Neural cell (in vitro differentiated cells): ENCODE data around the gene TNP2. TPM values are rescaled to one million over a fixed set of nuclear protein-coding genes. Genes with fewer than 3 reads are reported as not detected.

ENCODE experiments used
- H2AFZ ChIP-seq: fragments of 200-600, 300-800 bp; sonication (generic), shearing (Covaris generic); 2 replicates; pipeline ENCODE4 v1.6.0; 2014; ENCODE audit warnings: low read depth, mild to moderate bottlenecking, antibody characterized with exemption, low read length, moderate library complexity
- H3F3A ChIP-seq: fragments of 200-600 bp; shearing (Covaris generic); 2 replicates; pipeline ENCODE4 v1.6.1; 2016; ENCODE audit warnings: mild to moderate bottlenecking, moderate library complexity, mixed read lengths, antibody characterized with exemption, low read length; ENCODE audit not compliant: insufficient read depth, poor library complexity, severe bottlenecking
- H3K27ac ChIP-seq: fragments of 200-600, 300-800 bp; sonication (generic), shearing (Covaris generic); 2 replicates; pipeline ENCODE4 v1.5.1; 2014; ENCODE audit warnings: mild to moderate bottlenecking, low read length, moderate library complexity
- H3K27me3 ChIP-seq: fragments of 300-800, 200-600 bp; sonication (generic), shearing (Covaris generic); 2 replicates; pipeline ENCODE4 v1.6.0; 2014; ENCODE audit warnings: mild to moderate bottlenecking, low read depth, low read length, moderate library complexity; ENCODE audit not compliant: insufficient read depth
- H3K36me3 ChIP-seq: fragments of 300-800, 200-600 bp; sonication (generic), shearing (Covaris generic); 2 replicates; pipeline ENCODE4 v1.5.1; 2014; ENCODE audit warnings: mild to moderate bottlenecking, antibody characterized with exemption, low read length, moderate library complexity; ENCODE audit not compliant: insufficient read depth
- H3K4me2 ChIP-seq: fragments of 300-800, 200-600 bp; sonication (generic), shearing (Covaris generic); 2 replicates; pipeline ENCODE4 v1.6.0; 2014; ENCODE audit warnings: mild to moderate bottlenecking, low read length
- H3K4me3 ChIP-seq: fragments of 300-800, 200-600 bp; sonication (generic), shearing (Covaris generic); 2 replicates; pipeline ENCODE4 v1.5.1; 2014; ENCODE audit warnings: mild to moderate bottlenecking, low read length, moderate library complexity
- H3K79me2 ChIP-seq: fragments of 200-600 bp; shearing (Covaris generic); replicated peaks from 2 replicates; pipeline ENCODE4 v1.6.0; 2014; ENCODE audit warnings: mild to moderate bottlenecking, low read length, moderate library complexity; ENCODE audit not compliant: insufficient read depth
- H3K9ac ChIP-seq: fragments of 300-800, 200-600 bp; sonication (generic), shearing (Covaris generic); 2 replicates; pipeline ENCODE4 v1.6.1; 2016; ENCODE audit warnings: mild to moderate bottlenecking, low read length, mixed read lengths
- H3K9me2 ChIP-seq: fragments of 200-600 bp; shearing (Covaris generic); 2 replicates; pipeline ENCODE4 v1.6.1; 2016; ENCODE audit warnings: mild to moderate bottlenecking, low read length, mixed read lengths; ENCODE audit not compliant: insufficient read depth
- H3K9me3 ChIP-seq: fragments of 200-600, 300-800 bp; sonication (generic), shearing (Covaris generic); 2 replicates; pipeline ENCODE4 v1.6.1; 2016; ENCODE audit warnings: mild to moderate bottlenecking, mixed run types, low read length, moderate library complexity, mixed read lengths
- H4K20me1 ChIP-seq: fragments of 200-600 bp; shearing (Covaris generic); 2 replicates; pipeline ENCODE4 v1.6.1; 2016; ENCODE audit warnings: mild to moderate bottlenecking, mixed run types; ENCODE audit not compliant: insufficient read depth
- EP300 ChIP-seq: fragments of 450-650 bp; conservative IDR thresholded peaks from 2 replicates; pipeline ENCODE4 v1.6.1; 2014; ENCODE audit warnings: antibody characterized with exemption, mild to moderate bottlenecking, moderate library complexity; ENCODE audit not compliant: poor library complexity, severe bottlenecking
- EZH2 ChIP-seq: fragments of 200-600, 300-800 bp; shearing (Covaris generic), sonication (generic); IDR thresholded peaks from 2 replicates; pipeline ENCODE4 v1.6.1; 2014; ENCODE audit warnings: antibody characterized with exemption, low read length, borderline replicate concordance, mild to moderate bottlenecking; ENCODE audit not compliant: insufficient read depth, poor library complexity, severe bottlenecking
- MXI1 ChIP-seq: fragments of 450-650 bp; conservative IDR thresholded peaks from 2 replicates; pipeline ENCODE4 v1.6.1; 2014; ENCODE audit warnings: antibody characterized with exemption, mild to moderate bottlenecking; ENCODE audit not compliant: poor library complexity, severe bottlenecking
- POLR2AphosphoS5 ChIP-seq: IDR thresholded peaks from 2 replicates; pipeline ENCODE4 v1.6.1; 2012
- SMC3 ChIP-seq: fragments of 450-650 bp; conservative IDR thresholded peaks from 2 replicates; pipeline ENCODE4 v1.6.1; 2014; ENCODE audit warnings: antibody characterized with exemption, mild to moderate bottlenecking, moderate library complexity; ENCODE audit not compliant: poor library complexity
- TAF1 ChIP-seq: IDR thresholded peaks from 2 replicates; pipeline ENCODE4 v1.6.1; 2012; ENCODE audit warnings: low read depth
- polyA plus RNA-seq: library from polyadenylated mRNA; depleted of rRNA; stranded (reverse); fragments of >200 nt; gene quantifications from 2 replicates; pipeline ENCODE4 v1.2.3, GENCODE V29; 2014
- TF ChIP-seq, protein P1 (sequence below): IDR thresholded peaks from 2 replicates; pipeline ENCODE4 v1.6.1; 2012; ENCODE audit warnings: borderline replicate concordance
- TF ChIP-seq, protein P2 (sequence below): fragments of 450-650 bp; IDR thresholded peaks from 2 replicates; pipeline ENCODE4 v1.5.1; 2014; ENCODE audit warnings: antibody characterized with exemption, mild to moderate bottlenecking, moderate library complexity; ENCODE audit not compliant: poor library complexity, severe bottlenecking

The TNP2 gene
- polyA plus RNA-seq, 1 donor from 2014 or later: not detected

DNA sequence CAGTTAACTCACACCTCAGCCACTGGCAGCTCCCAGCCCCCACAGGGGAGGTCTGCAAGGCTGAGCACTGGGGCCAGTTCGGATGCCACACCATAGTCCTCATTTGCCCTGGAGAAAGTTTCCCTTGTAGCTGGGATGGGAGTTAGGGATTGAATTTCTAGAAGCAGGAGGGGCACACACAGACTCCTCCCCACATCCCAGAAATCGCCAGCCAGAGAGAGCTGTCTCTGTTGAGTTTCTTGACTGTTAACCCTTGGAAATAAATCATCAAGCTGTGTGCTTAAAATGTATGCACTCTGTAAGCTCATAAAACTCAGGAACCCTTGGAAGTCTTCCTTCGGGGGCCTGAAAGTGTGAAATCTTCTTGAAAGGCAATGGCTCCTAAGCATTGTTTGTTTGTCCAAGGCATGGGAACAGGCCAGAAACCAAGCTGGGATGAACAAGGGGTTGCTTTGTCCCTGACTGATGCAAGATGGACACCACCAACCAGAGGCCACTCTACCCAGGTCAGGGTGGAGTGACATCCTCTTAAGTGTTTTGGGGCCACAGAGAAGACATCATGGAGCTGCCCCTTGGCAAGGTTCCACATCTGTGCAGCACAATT lies 4.7 kb upstream of the TNP2 start:
- H3F3A ChIP-seq: no peaks in the 10 kb centered on the region
- TF ChIP-seq TAF1: no peak
- TF ChIP-seq EZH2: no peak
- TF ChIP-seq, protein P1, sequence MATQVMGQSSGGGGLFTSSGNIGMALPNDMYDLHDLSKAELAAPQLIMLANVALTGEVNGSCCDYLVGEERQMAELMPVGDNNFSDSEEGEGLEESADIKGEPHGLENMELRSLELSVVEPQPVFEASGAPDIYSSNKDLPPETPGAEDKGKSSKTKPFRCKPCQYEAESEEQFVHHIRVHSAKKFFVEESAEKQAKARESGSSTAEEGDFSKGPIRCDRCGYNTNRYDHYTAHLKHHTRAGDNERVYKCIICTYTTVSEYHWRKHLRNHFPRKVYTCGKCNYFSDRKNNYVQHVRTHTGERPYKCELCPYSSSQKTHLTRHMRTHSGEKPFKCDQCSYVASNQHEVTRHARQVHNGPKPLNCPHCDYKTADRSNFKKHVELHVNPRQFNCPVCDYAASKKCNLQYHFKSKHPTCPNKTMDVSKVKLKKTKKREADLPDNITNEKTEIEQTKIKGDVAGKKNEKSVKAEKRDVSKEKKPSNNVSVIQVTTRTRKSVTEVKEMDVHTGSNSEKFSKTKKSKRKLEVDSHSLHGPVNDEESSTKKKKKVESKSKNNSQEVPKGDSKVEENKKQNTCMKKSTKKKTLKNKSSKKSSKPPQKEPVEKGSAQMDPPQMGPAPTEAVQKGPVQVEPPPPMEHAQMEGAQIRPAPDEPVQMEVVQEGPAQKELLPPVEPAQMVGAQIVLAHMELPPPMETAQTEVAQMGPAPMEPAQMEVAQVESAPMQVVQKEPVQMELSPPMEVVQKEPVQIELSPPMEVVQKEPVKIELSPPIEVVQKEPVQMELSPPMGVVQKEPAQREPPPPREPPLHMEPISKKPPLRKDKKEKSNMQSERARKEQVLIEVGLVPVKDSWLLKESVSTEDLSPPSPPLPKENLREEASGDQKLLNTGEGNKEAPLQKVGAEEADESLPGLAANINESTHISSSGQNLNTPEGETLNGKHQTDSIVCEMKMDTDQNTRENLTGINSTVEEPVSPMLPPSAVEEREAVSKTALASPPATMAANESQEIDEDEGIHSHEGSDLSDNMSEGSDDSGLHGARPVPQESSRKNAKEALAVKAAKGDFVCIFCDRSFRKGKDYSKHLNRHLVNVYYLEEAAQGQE: no peak
- no peak for TF ChIP-seq EP300
- no peak for TF ChIP-seq SMC3
- TF ChIP-seq, protein P2, sequence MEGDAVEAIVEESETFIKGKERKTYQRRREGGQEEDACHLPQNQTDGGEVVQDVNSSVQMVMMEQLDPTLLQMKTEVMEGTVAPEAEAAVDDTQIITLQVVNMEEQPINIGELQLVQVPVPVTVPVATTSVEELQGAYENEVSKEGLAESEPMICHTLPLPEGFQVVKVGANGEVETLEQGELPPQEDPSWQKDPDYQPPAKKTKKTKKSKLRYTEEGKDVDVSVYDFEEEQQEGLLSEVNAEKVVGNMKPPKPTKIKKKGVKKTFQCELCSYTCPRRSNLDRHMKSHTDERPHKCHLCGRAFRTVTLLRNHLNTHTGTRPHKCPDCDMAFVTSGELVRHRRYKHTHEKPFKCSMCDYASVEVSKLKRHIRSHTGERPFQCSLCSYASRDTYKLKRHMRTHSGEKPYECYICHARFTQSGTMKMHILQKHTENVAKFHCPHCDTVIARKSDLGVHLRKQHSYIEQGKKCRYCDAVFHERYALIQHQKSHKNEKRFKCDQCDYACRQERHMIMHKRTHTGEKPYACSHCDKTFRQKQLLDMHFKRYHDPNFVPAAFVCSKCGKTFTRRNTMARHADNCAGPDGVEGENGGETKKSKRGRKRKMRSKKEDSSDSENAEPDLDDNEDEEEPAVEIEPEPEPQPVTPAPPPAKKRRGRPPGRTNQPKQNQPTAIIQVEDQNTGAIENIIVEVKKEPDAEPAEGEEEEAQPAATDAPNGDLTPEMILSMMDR: no peak
- H3K4me3 ChIP-seq: no peak overlapping the region
- no peak overlapping the region for H3K4me2 ChIP-seq
- no peaks in the 10 kb centered on the region for H3K27me3 ChIP-seq
- H3K79me2 ChIP-seq: no peaks in the 10 kb centered on the region
- H3K36me3 ChIP-seq: no peaks in the 10 kb centered on the region
- H4K20me1 ChIP-seq: no peaks in the 10 kb centered on the region
- H2AFZ ChIP-seq: no peak overlapping the region
- H3K9me2 ChIP-seq: no peaks in the 10 kb centered on the region
- no peak overlapping the region for H3K9ac ChIP-seq
- no peaks in the 10 kb centered on the region for H3K9me3 ChIP-seq
- no peak overlapping the region for H3K27ac ChIP-seq

DNA sequence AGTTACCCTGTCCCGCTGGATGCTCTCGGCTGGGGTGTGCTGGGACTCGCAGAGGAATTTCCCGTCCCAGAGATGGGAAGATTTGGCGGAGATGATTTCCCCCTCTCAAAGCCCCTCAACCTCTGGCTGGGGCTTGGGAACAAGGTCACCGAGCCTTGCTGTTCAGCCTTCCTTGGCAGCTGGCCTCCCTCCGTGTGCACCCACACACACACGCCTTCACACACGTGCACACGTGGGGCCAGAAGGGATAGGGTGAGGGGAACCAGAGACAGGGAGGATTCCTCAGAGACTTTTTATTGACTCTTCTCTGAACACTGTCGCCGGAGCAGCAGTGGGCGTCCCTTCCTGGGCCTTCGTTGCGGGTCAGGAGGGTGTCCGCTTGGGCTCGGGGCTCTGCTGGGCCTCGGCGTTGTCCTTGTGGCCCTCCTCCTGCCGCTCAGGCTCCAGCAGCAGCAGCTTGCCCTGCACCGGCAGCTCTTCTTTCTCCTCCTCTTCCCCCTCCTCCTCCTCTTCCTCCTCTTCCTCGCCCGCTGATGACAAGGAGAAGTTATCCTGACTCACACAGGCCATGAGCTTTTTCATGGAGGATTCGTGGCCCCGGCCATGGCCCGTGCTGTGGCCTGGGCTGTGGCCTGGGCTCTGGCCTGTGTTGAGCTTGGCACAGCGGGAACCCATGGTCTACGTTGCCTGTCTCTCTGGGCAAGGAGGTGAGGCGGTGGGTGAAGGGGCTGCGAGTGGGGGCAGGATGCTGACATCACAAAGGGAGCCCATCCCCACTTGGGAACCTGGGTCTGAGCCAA lies 4.0 kb upstream of the TNP2 start, which contains the start of gene PRM3:
Gene PRM3, minus strand, starts transcription at position 709 of the 800 bp plus-strand sequence. Its CDS starts 34 bp downstream, at position 675.
- H3K4me3 ChIP-seq: no peak within 1 kb of the TSS
- no peaks in the 10 kb centered on the region for H3K36me3 ChIP-seq
- no peaks in the 10 kb centered on the region for H3K9me2 ChIP-seq
- no peaks in the 10 kb centered on the region for H3K9me3 ChIP-seq
- no peak within 1 kb of the TSS for H3K27ac ChIP-seq
- no peaks in the 10 kb centered on the region for H3K27me3 ChIP-seq
- TF ChIP-seq MXI1 (no peak), EZH2 (no peak), POLR2AphosphoS5 (no peak), TAF1 (no peak)
- TF ChIP-seq, protein P1: no peak
- no peaks in the 10 kb centered on the region for H3K79me2 ChIP-seq
- no peak within 1 kb of the TSS for H2AFZ ChIP-seq
- no peaks in the 10 kb centered on the region for H3F3A ChIP-seq
- H3K4me2 ChIP-seq: no peak within 1 kb of the TSS
- H4K20me1 ChIP-seq: no peaks in the 10 kb centered on the region
- no peak within 1 kb of the TSS for H3K9ac ChIP-seq
